ENCODE results near the gene PLAGL1.
"Not testable (repeated sequence)": the region's sequence is repeated elsewhere in the genome, so short reads cannot be mapped to it uniquely, and the experiment has no call there.

Gene PLAGL1

GRCh38 chr6:143934867-143935266 lies 73.2 kb downstream of the PLAGL1 start:
- no peak for DNase-seq

- no peak for DNase-seq
Measured at GRCh38 chr6:143934331-143934730, 73.7 kb downstream of the PLAGL1 start.

- no peak for DNase-seq
Measured at GRCh38 chr6:143929975-143930374, 78.1 kb downstream of the PLAGL1 start.

- DNase-seq, result no peak
Measured at GRCh38 chr6:143928853-143929252, 79.2 kb downstream of the PLAGL1 start.

DNA sequence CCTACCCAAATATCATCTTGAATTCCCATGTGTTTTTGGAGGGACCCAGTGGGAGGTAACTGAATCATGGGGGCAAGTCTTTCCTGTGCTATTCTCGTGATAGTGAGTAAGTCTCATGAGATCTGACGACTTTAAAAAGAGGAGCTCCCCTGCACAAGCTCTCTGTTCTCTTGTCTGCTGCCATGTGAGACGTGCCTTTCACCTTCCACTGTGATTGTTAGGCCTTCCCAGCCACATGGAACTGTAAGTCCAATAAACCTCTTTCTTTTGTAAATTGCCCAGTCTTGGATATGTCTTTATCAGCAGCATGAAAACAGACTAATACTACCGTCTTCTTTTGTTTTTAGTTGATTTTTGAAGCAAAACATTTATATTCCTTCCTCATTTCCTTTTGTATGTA lies 91.0 kb downstream of the PLAGL1 start:
- DNase-seq, result not testable (repeated sequence)

- no peak for DNase-seq
Measured at GRCh38 chr6:143912671-143913070, 95.4 kb downstream of the PLAGL1 start.

DNA sequence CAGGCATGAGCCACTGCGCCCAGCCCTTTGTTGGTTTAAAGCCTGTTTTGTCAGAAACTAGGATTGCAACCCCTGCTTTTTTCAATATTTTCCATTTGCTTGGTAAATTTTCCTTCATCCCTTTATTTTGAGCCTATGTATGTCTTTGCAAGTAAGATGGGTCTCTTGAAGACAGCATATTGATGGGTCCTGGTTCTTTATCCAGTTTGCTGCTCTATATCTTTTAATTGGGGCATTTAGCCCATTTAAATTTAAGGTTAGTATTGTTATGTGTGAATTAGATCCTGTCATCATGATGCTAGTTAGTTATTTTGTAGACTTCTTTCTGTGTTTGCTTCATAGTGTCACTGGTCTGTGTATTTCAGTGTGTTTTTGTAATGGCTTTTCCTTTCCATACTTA lies 97.0 kb downstream of the PLAGL1 start:
- no peak for DNase-seq

DNA sequence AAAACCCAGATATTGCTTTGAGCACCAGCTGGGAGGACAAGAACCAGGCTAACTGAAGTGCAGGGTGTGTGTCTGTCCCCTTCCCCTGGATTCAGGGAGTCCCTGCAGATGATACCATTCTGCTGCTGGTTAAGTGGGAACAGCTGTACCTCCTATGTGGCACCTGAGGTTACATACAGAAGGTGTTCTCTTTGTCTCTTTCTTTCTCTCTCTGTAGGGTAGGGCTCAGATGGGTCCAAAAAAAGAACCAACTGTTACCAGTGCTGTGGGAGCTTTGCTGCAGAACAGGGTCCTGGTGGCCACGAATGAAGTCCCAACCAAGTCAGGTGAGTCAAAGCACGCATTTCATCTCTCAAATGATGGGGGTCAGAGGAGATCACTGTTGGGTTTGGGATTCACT lies 105.2 kb downstream of the PLAGL1 start:
- DNase-seq, result no peak

- no peak for DNase-seq
Measured at GRCh38 chr6:143901885-143902750, 105.9 kb downstream of the PLAGL1 start.

GRCh38 chr6:143900358-143900757 lies 107.7 kb downstream of the PLAGL1 start:
- DNase-seq, result no peak

DNA sequence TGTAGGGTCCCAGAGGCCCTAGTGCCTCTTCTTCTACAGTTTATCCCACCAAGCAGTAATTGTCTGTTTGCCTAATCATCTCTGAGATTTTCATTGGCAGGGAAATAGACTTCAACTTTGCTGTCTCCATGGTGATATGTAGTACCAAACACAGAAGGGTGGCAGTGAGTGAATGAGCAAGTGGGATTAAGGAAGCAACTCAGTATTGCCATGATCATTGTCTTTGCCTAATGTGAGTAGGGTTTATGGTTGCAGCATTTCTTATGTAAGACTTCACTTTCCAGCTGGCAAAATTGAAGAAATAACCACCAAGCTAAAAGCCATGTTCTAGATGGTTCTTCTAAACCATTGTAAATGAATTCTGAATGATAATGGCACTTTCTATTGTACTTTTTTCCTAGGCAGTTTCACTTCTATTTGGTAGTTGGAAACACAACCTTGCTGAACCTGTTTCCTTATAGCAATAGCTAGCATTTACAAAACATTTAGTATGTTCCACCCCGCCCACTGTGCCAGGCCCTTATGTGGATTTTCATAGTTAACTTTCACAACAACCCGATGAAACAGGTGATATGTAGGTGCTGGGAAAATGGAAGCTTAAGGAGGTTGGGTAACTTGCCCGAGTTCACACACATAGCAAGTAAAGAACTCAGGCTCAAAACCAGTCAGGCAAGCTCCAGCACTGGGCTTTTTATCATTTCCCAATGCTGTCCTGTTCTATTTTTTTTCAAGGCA lies 111.8 kb downstream of the PLAGL1 start:
- DNase-seq, result no peak

GRCh38 chr6:143894655-143895054 lies 113.4 kb downstream of the PLAGL1 start:
- no peak for DNase-seq
